ENCODE data around the gene DGKI. TPM values are rescaled to one million over a fixed set of nuclear protein-coding genes. Genes with fewer than 3 reads are reported as not detected.

The DGKI gene
- total RNA-seq, 1 experiment from 2014 or later, result not detected

GRCh38 chr7:137642472-137642871 is 204.3 kb downstream of the DGKI start:
- Histone ChIP-seq H3K4me3 (ENCODE audit: low read depth in 2 of 2, low read length in 2 of 2) (no peak overlapping the region), H3K27ac (ENCODE audit: low read length) (no peak overlapping the region), H3K36me3 (ENCODE audit: control insufficient read depth, insufficient read depth, low read length) (no peaks in the 10 kb centered on the region), H3K4me1 (ENCODE audit: control insufficient read depth, insufficient read depth, low read length) (no peaks in the 10 kb centered on the region), H3K9me3 (ENCODE audit: control insufficient read depth, insufficient read depth, low read depth, low read length) (no peaks in the 10 kb centered on the region), H3K27me3 (ENCODE audit: control insufficient read depth, insufficient read depth, low read length) (no peaks in the 10 kb centered on the region)
- POLR2A ChIA-PET, result no interaction called here
- DNase-seq (ENCODE audit: low read depth, low spot score) (no peak), ATAC-seq (no peak)
- BruUV-seq (replicated peaks), result no TSS peak
- intact Hi-C loops (cut with micrococcal nuclease; ENCODE audit: unreplicated experiment) (no loop called here), in situ Hi-C loops (cut with HindIII; ENCODE audit: low pct_unique_long_range_greater_than_20kb, low sequenced_read_pairs) (no loop called here)
- CTCF ChIA-PET, result no interaction called here
- no peak for TF ChIP-seq POLR2AphosphoS5 (IDR thresholded peaks at IDR 0.05; ENCODE audit: low read depth, low read length)
- TF ChIP-seq CTCF (IDR thresholded peaks at IDR 0.05), result no peak
- no peak for TF ChIP-seq SIN3A (IDR thresholded peaks at IDR 0.05; ENCODE audit: borderline replicate concordance, insufficient read depth, low read depth, low read length)
- no peak for TF ChIP-seq TCF7L2 (IDR thresholded peaks at IDR 0.05; ENCODE audit: low read depth, low read length)
- TF ChIP-seq REST (IDR thresholded peaks at IDR 0.05; ENCODE audit: insufficient read depth in 1 of 2, low read depth in 2 of 2, low read length in 1 of 2), result no peak

GRCh38 chr7:137642031-137642430 is 204.7 kb downstream of the DGKI start:
- Histone ChIP-seq H3K27ac (ENCODE audit: low read length) (no peak overlapping the region), H3K4me3 (ENCODE audit: low read depth in 2 of 2, low read length in 2 of 2) (no peak overlapping the region), H3K9me3 (ENCODE audit: control insufficient read depth, insufficient read depth, low read depth, low read length) (no peaks in the 10 kb centered on the region), H3K4me1 (ENCODE audit: control insufficient read depth, insufficient read depth, low read length) (no peaks in the 10 kb centered on the region), H3K36me3 (ENCODE audit: control insufficient read depth, insufficient read depth, low read length) (no peaks in the 10 kb centered on the region), H3K27me3 (ENCODE audit: control insufficient read depth, insufficient read depth, low read length) (no peaks in the 10 kb centered on the region)
- BruUV-seq (replicated peaks), result no TSS peak
- TF ChIP-seq SIN3A (IDR thresholded peaks at IDR 0.05; ENCODE audit: borderline replicate concordance, insufficient read depth, low read depth, low read length), result no peak
- TF ChIP-seq TCF7L2 (IDR thresholded peaks at IDR 0.05; ENCODE audit: low read depth, low read length), result no peak
- TF ChIP-seq REST (IDR thresholded peaks at IDR 0.05; ENCODE audit: insufficient read depth in 1 of 2, low read depth in 2 of 2, low read length in 1 of 2), result no peak
- TF ChIP-seq POLR2AphosphoS5 (IDR thresholded peaks at IDR 0.05; ENCODE audit: low read depth, low read length), result no peak
- no peak for TF ChIP-seq CTCF (IDR thresholded peaks at IDR 0.05)
- ChIA-PET POLR2A (interaction anchor here (0.6 kb wide), 1 partner anchor 403 kb away, joined by 3 read pairs; no protein-coding TSS in a partner anchor), CTCF (no interaction called here)
- no peak for ATAC-seq
- in situ Hi-C loops (cut with HindIII; ENCODE audit: low pct_unique_long_range_greater_than_20kb, low sequenced_read_pairs) (no loop called here), intact Hi-C loops (cut with micrococcal nuclease; ENCODE audit: unreplicated experiment) (no loop called here)
- DNase-seq (ENCODE audit: low read depth, low spot score), result no peak
